Natural killer cell (primary cell): ENCODE data around the gene MPRIP. TPM values are rescaled to one million over a fixed set of nuclear protein-coding genes. Genes with fewer than 3 reads are reported as not detected.

Experiments used
- ATAC-seq, 3 donors: fragments of 150-1000 bp in 2 of 3; fragments of 200-7000 bp in 1 of 3; cut with Tn5 transposase; 1 replicate in 1 of 3; 2 replicates in 2 of 3; pipeline ENCODE4 v1.10.0; 2021; ENCODE audit warnings: mild to moderate bottlenecking in 2 of 3, moderate library complexity in 2 of 3
- DNase-seq, 2 donors: peaks; one replicate each; pipeline versions ENCODE4 v3.0.0 to v3.0.0-alpha.2; 2013 to 2021; ENCODE audit warnings: mixed read lengths in 1 of 2
- H3K27ac ChIP-seq: one replicate; pipeline ENCODE4 v1.5.1; 2013; ENCODE audit warnings: mild to moderate bottlenecking, low read length
- H3K27me3 ChIP-seq: one replicate; pipeline ENCODE4 v1.6.1; 2013; ENCODE audit warnings: low read length; ENCODE audit not compliant: control insufficient read depth, insufficient read depth
- H3K36me3 ChIP-seq: one replicate; pipeline ENCODE4 v1.6.1; 2013; ENCODE audit warnings: low read length; ENCODE audit not compliant: control insufficient read depth, insufficient read depth
- H3K4me1 ChIP-seq: one replicate; pipeline ENCODE4 v1.6.1; 2013; ENCODE audit warnings: low read length; ENCODE audit not compliant: control insufficient read depth, insufficient read depth
- H3K4me3 ChIP-seq: one replicate; pipeline ENCODE4 v1.5.1; 2013; ENCODE audit warnings: low read length
- H3K9me3 ChIP-seq: one replicate; pipeline ENCODE4 v1.6.1; 2013; ENCODE audit warnings: low read length; ENCODE audit not compliant: control insufficient read depth, insufficient read depth
- H3K27ac Mint-ChIP-seq, 2 donors: one replicate each; pipeline ENCODE4 v1.8.0; 2022; ENCODE audit warnings: mild to moderate bottlenecking in 2 of 2, mixed read lengths in 2 of 2, moderate library complexity in 1 of 2
- H3K27me3 Mint-ChIP-seq, 2 donors: one replicate each; pipeline ENCODE4 v1.8.0; 2022; ENCODE audit warnings: low read depth in 2 of 2, mixed read lengths in 2 of 2
- H3K36me3 Mint-ChIP-seq: one replicate; pipeline ENCODE4 v1.8.0; 2022; ENCODE audit warnings: mixed read lengths
- H3K4me1 Mint-ChIP-seq, 2 donors: one replicate each; pipeline ENCODE4 v1.8.0; 2022; ENCODE audit warnings: mixed read lengths in 2 of 2
- H3K4me3 Mint-ChIP-seq: one replicate; pipeline ENCODE4 v1.8.0; 2022; ENCODE audit warnings: mild to moderate bottlenecking, moderate library complexity, mixed read lengths
- H3K9me3 Mint-ChIP-seq, 2 donors: one replicate each; pipeline ENCODE4 v1.8.0; 2022; ENCODE audit warnings: mixed read lengths in 2 of 2
- CTCF ChIP-seq: fragments of 200-600 bp; IDR thresholded peaks from one replicate; pipeline ENCODE4 v1.8.0; 2022; ENCODE audit warnings: antibody characterized with exemption
- WGBS: methylation state at CpG from one replicate; pipeline ENCODE4 v1.1.7; 2013; ENCODE audit warnings: missing lambda C conversion rate; ENCODE audit not compliant: insufficient coverage; 5-methylcytosine and 5-hydroxymethylcytosine counted together
- intact Hi-C: fragments of 100-400 bp; cut with micrococcal nuclease; formaldehyde crosslinking; loops from one replicate; pipeline ENCODE4 v1.14.2; 2022
- total RNA-seq, 4 donors: library from RNA; stranded (reverse); fragments of 120-200 nt in 1 of 4; gene quantifications; one replicate each; pipeline versions ENCODE4 v1.2.3 to v1.2.4, GENCODE V29; 2013 to 2022

Gene MPRIP
- total RNA-seq, 3 donors from 2014 or later (not counting 1 experiment from before 2014, with no cell fraction given) = 225 to 272 (median 229) TPM

DNA sequence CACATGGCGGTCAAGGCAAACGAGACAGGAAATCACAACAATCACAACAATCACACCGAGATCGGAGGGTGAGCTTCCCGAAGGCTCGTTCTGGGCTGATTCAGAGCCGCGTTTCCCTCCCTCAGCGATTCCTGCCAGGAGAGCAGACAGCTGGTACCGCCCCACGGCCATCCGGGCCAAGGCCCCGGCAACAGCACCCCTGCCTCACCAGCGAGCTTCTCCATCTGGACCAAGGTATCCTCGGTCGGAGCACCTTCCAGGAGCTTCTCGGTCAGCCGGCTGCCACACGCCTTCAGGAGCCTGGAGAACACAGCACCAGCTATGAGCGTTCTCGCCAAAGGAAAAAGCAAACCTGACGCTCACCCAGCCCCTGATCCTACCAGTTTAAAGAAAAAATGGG lies 179.1 kb downstream of the MPRIP start:
- H3K9me3 Mint-ChIP-seq = no peaks in the 10 kb centered on the region
- intact Hi-C loops = no loop called here
- Histone ChIP-seq H3K36me3 (peaks cover 82% of the 10 kb centered on the region), H3K9me3 (no peaks in the 10 kb centered on the region), H3K27ac (no peak overlapping the region), H3K4me1 (no peaks in the 10 kb centered on the region), H3K27me3 (no peaks in the 10 kb centered on the region), H3K4me3 (no peak overlapping the region)
- TF ChIP-seq CTCF = no peak
- H3K4me1 Mint-ChIP-seq = no peaks in the 10 kb centered on the region
- H3K4me3 Mint-ChIP-seq = no peak overlapping the region
- 96% methylated on average over 22 of the region's 22 CpGs for WGBS
- H3K36me3 Mint-ChIP-seq = peaks cover 28% of the 10 kb centered on the region
- DNase-seq (no peak), ATAC-seq (no peak)
- H3K27me3 Mint-ChIP-seq = no peaks in the 10 kb centered on the region
- H3K27ac Mint-ChIP-seq = no peak overlapping the region

GRCh38 chr17:17223736-17224135 lies 181.5 kb downstream of the MPRIP start:
- peaks cover 12% of the 10 kb centered on the region for H3K36me3 Mint-ChIP-seq
- H3K9me3 Mint-ChIP-seq = no peaks in the 10 kb centered on the region
- DNase-seq = no peak
- no peak overlapping the region for H3K27ac Mint-ChIP-seq
- no peak overlapping the region for H3K4me3 Mint-ChIP-seq
- peaks cover 83% of the 10 kb centered on the region for H3K36me3 ChIP-seq
- no peak overlapping the region for H3K4me3 ChIP-seq
- peaks cover 4 to 5% of the 10 kb centered on the region in 2 donors for H3K4me1 Mint-ChIP-seq
- 98% methylated on average over 16 of the region's 16 CpGs for WGBS
- intact Hi-C loops = no loop called here
- ATAC-seq = no peak
- TF ChIP-seq CTCF = no peak
- no peak overlapping the region for H3K27ac ChIP-seq
- H3K27me3 Mint-ChIP-seq = no peaks in the 10 kb centered on the region
- H3K4me1 ChIP-seq = no peaks in the 10 kb centered on the region
- no peaks in the 10 kb centered on the region for H3K27me3 ChIP-seq
- H3K9me3 ChIP-seq = no peaks in the 10 kb centered on the region

GRCh38 chr17:17224137-17224536 lies 181.9 kb downstream of the MPRIP start:
- Histone ChIP-seq H3K4me1 (no peaks in the 10 kb centered on the region), H3K27ac (no peak overlapping the region), H3K9me3 (no peaks in the 10 kb centered on the region), H3K36me3 (peaks cover 84% of the 10 kb centered on the region), H3K4me3 (no peak overlapping the region), H3K27me3 (no peaks in the 10 kb centered on the region)
- DNase-seq = no peak
- intact Hi-C loops = no loop called here
- no peak overlapping the region for H3K27ac Mint-ChIP-seq
- WGBS = 85% methylated on average over 8 of the region's 8 CpGs
- H3K4me3 Mint-ChIP-seq = no peak overlapping the region
- no peak for TF ChIP-seq CTCF
- no peak for ATAC-seq
- H3K4me1 Mint-ChIP-seq = peaks cover 5 to 6% of the 10 kb centered on the region in 2 donors
- no peaks in the 10 kb centered on the region for H3K27me3 Mint-ChIP-seq
- H3K9me3 Mint-ChIP-seq = no peaks in the 10 kb centered on the region
- peaks cover 15% of the 10 kb centered on the region for H3K36me3 Mint-ChIP-seq

GRCh38 chr17:17225901-17226300 lies 183.6 kb downstream of the MPRIP start:
- no peak for ATAC-seq
- Mint-ChIP-seq H3K36me3 (peaks cover 22% of the 10 kb centered on the region), H3K27ac (no peak overlapping the region), H3K9me3 (no peaks in the 10 kb centered on the region), H3K4me3 (no peak overlapping the region), H3K27me3 (no peaks in the 10 kb centered on the region), H3K4me1 (peaks cover 6 to 8% of the 10 kb centered on the region in 2 donors)
- no peak for TF ChIP-seq CTCF
- DNase-seq = no peak
- H3K4me1 ChIP-seq = no peaks in the 10 kb centered on the region
- 97% methylated on average over 10 of the region's 10 CpGs for WGBS
- H3K36me3 ChIP-seq = peaks cover 87% of the 10 kb centered on the region
- H3K27ac ChIP-seq = no peak overlapping the region
- H3K9me3 ChIP-seq = no peaks in the 10 kb centered on the region
- H3K27me3 ChIP-seq = no peaks in the 10 kb centered on the region
- H3K4me3 ChIP-seq = no peak overlapping the region
- intact Hi-C loops = no loop called here
